ENCODE results near the gene ABL1. TPM values are rescaled to one million over a fixed set of nuclear protein-coding genes. Genes with fewer than 3 reads are reported as not detected.

The ABL1 gene
- total RNA-seq, 1 experiment from 2014 or later, result 83.6 TPM

GRCh38 chr9:130920762-130921299 lies 85.8 kb downstream of the ABL1 start:
- Histone ChIP-seq H3K4ac (ENCODE audit: low read depth, low read length) (no peak overlapping the region), H2BK120ac (ENCODE audit: low read depth, low read length, poor library complexity, severe bottlenecking) (no peak overlapping the region), H3K14ac (ENCODE audit: insufficient read depth, low read length) (no peak overlapping the region), H3K79me2 (ENCODE audit: insufficient read depth, low read length) (no peaks in the 10 kb centered on the region), H3K4me1 (ENCODE audit: insufficient read depth, low read length) (no peaks in the 10 kb centered on the region), H2BK5ac (ENCODE audit: insufficient read length, low read length) (no peak overlapping the region), H2BK12ac (ENCODE audit: insufficient read length, low read depth, low read length) (no peak overlapping the region), H3K79me1 (ENCODE audit: insufficient read depth, low read depth, low read length, poor library complexity, severe bottlenecking) (no peaks in the 10 kb centered on the region), H3K27ac (ENCODE audit: insufficient read length, low read depth, low read length) (no peak overlapping the region), H3T11ph (ENCODE audit: low read length) (no peak overlapping the region), H3K4me2 (ENCODE audit: insufficient read depth, insufficient read length, low read length) (no peak overlapping the region), H3K9me3 (ENCODE audit: control insufficient read depth, low read depth, low read length) (no peaks in the 10 kb centered on the region), H4K8ac (replicated peaks; ENCODE audit: insufficient read length, low read depth, low read length) (no peak overlapping the region), H2BK15ac (ENCODE audit: low read depth, low read length) (no peak overlapping the region), H2BK20ac (ENCODE audit: low read depth, low read length, poor library complexity, severe bottlenecking) (no peak overlapping the region), H3K23ac (ENCODE audit: insufficient read length, low read depth, low read length) (no peak overlapping the region), H3K27me3 (ENCODE audit: insufficient read depth, low read length) (no peaks in the 10 kb centered on the region), H3K56ac (ENCODE audit: insufficient read length, low read depth, low read length) (no peak overlapping the region), H2AK5ac (ENCODE audit: insufficient read length, low read length) (no peak overlapping the region), H4K5ac (ENCODE audit: insufficient read length, low read depth, low read length) (no peak overlapping the region), H3K9ac (ENCODE audit: extremely low read depth, insufficient read length, low read length) (no peak overlapping the region), H3K23me2 (ENCODE audit: insufficient read length, low read depth, low read length, poor library complexity, severe bottlenecking) (no peaks in the 10 kb centered on the region), H2AFZ (ENCODE audit: low read length) (no peak overlapping the region), H4K91ac (ENCODE audit: insufficient read length, low read depth, low read length) (no peak overlapping the region), H4K20me1 (ENCODE audit: control insufficient read depth, insufficient read depth, insufficient read length) (no peaks in the 10 kb centered on the region), H3K18ac (ENCODE audit: insufficient read length, low read depth, low read length) (no peak overlapping the region)
- WGBS (ENCODE audit: extremely low coverage, insufficient read length, low lambda C conversion rate), result no CpG with 5 or more reads among the region's 14 CpGs
- H3K4me3 Mint-ChIP-seq, result no peak overlapping the region
- no peaks in the 10 kb centered on the region for H3K36me3 Mint-ChIP-seq (ENCODE audit: insufficient read depth in 1 of 3, low read depth in 3 of 3)
- peaks cover 8 to 37% of the 10 kb centered on the region in 2 experiments for H3K4me1 Mint-ChIP-seq
- DNase-seq, result no peak
- TF ChIP-seq CTCF (conservative IDR thresholded peaks at IDR 0.05), result no peak
- no peaks in the 10 kb centered on the region for H3K9me3 Mint-ChIP-seq
- no peak overlapping the region for H3K27ac Mint-ChIP-seq
- H3K27me3 Mint-ChIP-seq (ENCODE audit: low read depth), result no peaks in the 10 kb centered on the region; the same call in 1 of the 2 replicates
